H9 (cell line): ENCODE results near the gene ATP5PB. TPM values are rescaled to one million over a fixed set of nuclear protein-coding genes. Genes with fewer than 3 reads are reported as not detected.

Source experiments
- DNase-seq: peaks from one replicate; pipeline ENCODE4 v3.0.0-alpha.2; 2017
- H2AFZ ChIP-seq: one replicate; pipeline ENCODE4 v1.6.1; 2013; ENCODE audit warnings: mild to moderate bottlenecking, low read length, control low read depth, moderate library complexity
- H2AK5ac ChIP-seq: 2 replicates; pipeline ENCODE4 v1.6.1; 2013; ENCODE audit warnings: low read length, control low read depth, mixed read lengths; ENCODE audit not compliant: insufficient read length
- H2BK120ac ChIP-seq: one replicate; pipeline ENCODE4 v1.6.1; 2013; ENCODE audit warnings: low read depth, mild to moderate bottlenecking, low read length, control low read depth, inconsistent platforms; ENCODE audit not compliant: poor library complexity, severe bottlenecking
- H2BK12ac ChIP-seq: 2 replicates; pipeline ENCODE4 v1.6.1; 2013; ENCODE audit warnings: low read length, control low read depth, mixed read lengths, low read depth; ENCODE audit not compliant: insufficient read length
- H2BK15ac ChIP-seq: 2 replicates; pipeline ENCODE4 v1.6.1; 2013; ENCODE audit warnings: low read depth, low read length, control low read depth
- H2BK20ac ChIP-seq: one replicate; pipeline ENCODE4 v1.6.1; 2013; ENCODE audit warnings: low read depth, mild to moderate bottlenecking, low read length, control low read depth, inconsistent platforms; ENCODE audit not compliant: poor library complexity, severe bottlenecking
- H2BK5ac ChIP-seq: 2 replicates; pipeline ENCODE4 v1.6.1; 2013; ENCODE audit warnings: low read length, control low read depth, mixed read lengths; ENCODE audit not compliant: insufficient read length
- H3K14ac ChIP-seq: 2 replicates; pipeline ENCODE4 v1.6.1; 2013; ENCODE audit warnings: low read length, control low read depth; ENCODE audit not compliant: insufficient read depth
- H3K18ac ChIP-seq: 2 replicates; pipeline ENCODE4 v1.6.1; 2013; ENCODE audit warnings: low read depth, mild to moderate bottlenecking, mixed read lengths, low read length, control low read depth; ENCODE audit not compliant: insufficient read length
- H3K23ac ChIP-seq: 2 replicates; pipeline ENCODE4 v1.6.1; 2013; ENCODE audit warnings: low read length, control low read depth, mixed read lengths, low read depth; ENCODE audit not compliant: insufficient read length
- H3K23me2 ChIP-seq: 2 replicates; pipeline ENCODE4 v1.6.1; 2013; ENCODE audit warnings: low read depth, mild to moderate bottlenecking, mixed read lengths, low read length, control low read depth; ENCODE audit not compliant: insufficient read length, poor library complexity, severe bottlenecking
- H3K27ac ChIP-seq: 2 replicates; pipeline ENCODE4 v1.5.1; 2013; ENCODE audit warnings: low read length, control low read depth, mixed read lengths, low read depth; ENCODE audit not compliant: insufficient read length
- H3K27me3 ChIP-seq: 2 replicates; pipeline ENCODE4 v1.6.1; 2013; ENCODE audit warnings: low read length, control low read depth, inconsistent platforms; ENCODE audit not compliant: insufficient read depth
- H3K4ac ChIP-seq: 2 replicates; pipeline ENCODE4 v1.6.1; 2013; ENCODE audit warnings: low read depth, mild to moderate bottlenecking, control low read depth, inconsistent platforms, low read length, moderate library complexity
- H3K4me1 ChIP-seq: 2 replicates; pipeline ENCODE4 v1.6.1; 2013; ENCODE audit warnings: low read length, control low read depth, inconsistent platforms; ENCODE audit not compliant: insufficient read depth
- H3K4me2 ChIP-seq: 2 replicates; pipeline ENCODE4 v1.6.1; 2013; ENCODE audit warnings: low read length, control low read depth, mixed read lengths; ENCODE audit not compliant: insufficient read length, insufficient read depth
- H3K56ac ChIP-seq: 2 replicates; pipeline ENCODE4 v1.6.1; 2013; ENCODE audit warnings: low read depth, mild to moderate bottlenecking, mixed read lengths, low read length, control low read depth; ENCODE audit not compliant: insufficient read length
- H3K79me1 ChIP-seq: 2 replicates; pipeline ENCODE4 v1.6.1; 2013; ENCODE audit warnings: low read depth, mild to moderate bottlenecking, moderate library complexity, low read length, control low read depth, inconsistent platforms; ENCODE audit not compliant: insufficient read depth, poor library complexity, severe bottlenecking
- H3K79me2 ChIP-seq: 2 replicates; pipeline ENCODE4 v1.6.1; 2013; ENCODE audit warnings: low read length, control low read depth, inconsistent platforms; ENCODE audit not compliant: insufficient read depth
- H3K9ac ChIP-seq: 2 replicates; pipeline ENCODE4 v1.6.1; 2013; ENCODE audit warnings: low read length, control low read depth, mixed read lengths; ENCODE audit not compliant: insufficient read length; ENCODE audit errors: extremely low read depth
- H3K9me3 ChIP-seq: one replicate; pipeline ENCODE4 v1.6.1; 2013; ENCODE audit warnings: low read depth, low read length, inconsistent platforms; ENCODE audit not compliant: control insufficient read depth
- H3T11ph ChIP-seq: one replicate; pipeline ENCODE4 v1.6.1; 2013; ENCODE audit warnings: mild to moderate bottlenecking, low read length, control low read depth, inconsistent platforms
- H4K20me1 ChIP-seq: one replicate; pipeline ENCODE4 v1.6.1; 2013; ENCODE audit not compliant: control insufficient read depth, insufficient read length, insufficient read depth
- H4K5ac ChIP-seq: 2 replicates; pipeline ENCODE4 v1.6.1; 2013; ENCODE audit warnings: low read depth, mild to moderate bottlenecking, mixed read lengths, low read length, control low read depth; ENCODE audit not compliant: insufficient read length
- H4K8ac ChIP-seq: replicated peaks from 2 replicates; pipeline ENCODE4 v1.6.1; 2013; ENCODE audit warnings: low read length, control low read depth, mixed read lengths, low read depth; ENCODE audit not compliant: insufficient read length
- H4K91ac ChIP-seq: 2 replicates; pipeline ENCODE4 v1.6.1; 2013; ENCODE audit warnings: low read depth, mild to moderate bottlenecking, moderate library complexity, mixed read lengths, low read length, control low read depth; ENCODE audit not compliant: insufficient read length
- H3K27ac Mint-ChIP-seq, 3 experiments: 2 replicates in 2 of 3; 3 replicates in 1 of 3; pipeline ENCODE4 v1.8.0; 2020 to 2021; ENCODE audit warnings: mixed read lengths in 3 of 3, mild to moderate bottlenecking in 1 of 3, moderate library complexity in 1 of 3
- H3K27me3 Mint-ChIP-seq: 2 replicates; pipeline ENCODE4 v1.8.0; 2021; ENCODE audit warnings: low read depth, mild to moderate bottlenecking, moderate library complexity, mixed read lengths
- H3K36me3 Mint-ChIP-seq, 3 experiments: 2 replicates in 2 of 3; 3 replicates in 1 of 3; pipeline ENCODE4 v1.8.0; 2020 to 2021; ENCODE audit warnings: low read depth in 3 of 3, mixed read lengths in 3 of 3; ENCODE audit not compliant: insufficient read depth in 1 of 3
- H3K4me1 Mint-ChIP-seq, 2 experiments: 2 replicates each; pipeline ENCODE4 v1.8.0; 2020; ENCODE audit warnings: mixed read lengths in 2 of 2
- H3K4me3 Mint-ChIP-seq, 2 experiments: 2 replicates in 1 of 2; 3 replicates in 1 of 2; pipeline ENCODE4 v1.8.0; 2020 to 2021; ENCODE audit warnings: mild to moderate bottlenecking in 2 of 2, mixed read lengths in 2 of 2, moderate library complexity in 1 of 2
- H3K9me3 Mint-ChIP-seq, 2 experiments: 2 replicates in 1 of 2; 3 replicates in 1 of 2; pipeline ENCODE4 v1.8.0; 2020; ENCODE audit warnings: mild to moderate bottlenecking in 2 of 2, mixed read lengths in 2 of 2, moderate library complexity in 1 of 2
- CTCF ChIP-seq: fragments of 200-600 bp; sonication (generic); conservative IDR thresholded peaks from 3 replicates; pipeline ENCODE4 v1.8.0; 2021; ENCODE audit warnings: antibody characterized with exemption, mild to moderate bottlenecking
- WGBS: extraction: QIAGEN DNeasy Blood & Tissue Kit; methylation state at CpG from one replicate; pipeline ENCODE4 v1.1.7; 2013; ENCODE audit warnings: missing lambda C conversion rate, low lambda C conversion rate, mixed read lengths; ENCODE audit not compliant: insufficient read length; ENCODE audit errors: extremely low coverage; 5-methylcytosine and 5-hydroxymethylcytosine counted together
- total RNA-seq: library from RNA; stranded (reverse); gene quantifications from 2 replicates; pipeline ENCODE4 v1.2.1, GENCODE V29; 2021

ATP5PB gene
- total RNA-seq, 1 experiment from 2014 or later, result 250 TPM

- Histone ChIP-seq H3K27ac (no peak overlapping the region), H2BK5ac (no peak overlapping the region), H3K4ac (no peak overlapping the region), H3K4me1 (no peaks in the 10 kb centered on the region), H3K79me1 (no peaks in the 10 kb centered on the region), H3K27me3 (no peaks in the 10 kb centered on the region), H3K9ac (no peak overlapping the region), H3K9me3 (no peaks in the 10 kb centered on the region), H3K56ac (no peak overlapping the region), H4K5ac (no peak overlapping the region), H3K18ac (no peak overlapping the region), H3K79me2 (no peaks in the 10 kb centered on the region), H2BK15ac (no peak overlapping the region), H2BK12ac (no peak overlapping the region), H2BK120ac (no peak overlapping the region), H4K8ac (no peak overlapping the region), H2BK20ac (no peak overlapping the region), H3T11ph (no peak overlapping the region), H3K23me2 (no peaks in the 10 kb centered on the region), H2AK5ac (no peak overlapping the region), H4K91ac (no peak overlapping the region), H3K4me2 (no peak overlapping the region), H2AFZ (no peak overlapping the region), H4K20me1 (no peaks in the 10 kb centered on the region), H3K23ac (no peak overlapping the region), H3K14ac (no peak overlapping the region)
- Mint-ChIP-seq H3K4me1 (no peaks in the 10 kb centered on the region), H3K27me3 (no peaks in the 10 kb centered on the region), H3K36me3 (no peaks in the 10 kb centered on the region), H3K4me3 (no peak overlapping the region), H3K9me3 (no peaks in the 10 kb centered on the region), H3K27ac (no peak overlapping the region)
- DNase-seq, result no peak
- WGBS, result no CpG with 5 or more reads among the region's 3 CpGs
- no peak for TF ChIP-seq CTCF
Measured at GRCh38 chr1:111483166-111483565, 33.9 kb downstream of the ATP5PB start.
